ENCODE measurements around the gene SLAIN1. TPM values are rescaled to one million over a fixed set of nuclear protein-coding genes. Genes with fewer than 3 reads are reported as not detected.

The SLAIN1 gene
- total and polyA plus RNA-seq, 10 of the 15 experiments (the other 5 are each of a cell fraction or from before 2014, with no cell fraction given), result 11.9 to 140 (median 56.9) TPM

GRCh38 chr13:77737583-77738200 is 40.2 kb downstream of the SLAIN1 start:
- in situ Hi-C loops (cut with MboI), result no loop called here
- FAIRE-seq (no peak), DNase-seq (ENCODE audit: low read depth, low spot score) (no peak), ATAC-seq (peak; percentile 77)
- SMC1A ChIA-PET (ENCODE audit: uncharacterized antibody, unreplicated experiment), result interaction anchor here (0.6 to 1.3 kb wide), 7 partner anchors 7 to 144 kb away, joined by 3 to 4 read pairs (median 3); no protein-coding TSS in a partner anchor
- intact Hi-C loops (cut with micrococcal nuclease; ENCODE audit: unreplicated experiment), result no loop called here
- no peak overlapping the region for H3K9ac ChIP-seq (ENCODE audit: control insufficient read depth, insufficient read depth, low read length)
- RAD21 ChIA-PET (ENCODE audit: unreplicated experiment), result interaction anchor here (1.1 kb wide), 1 partner anchor 36 kb away, joined by 3 read pairs; no protein-coding TSS in a partner anchor
- H4K20me1 ChIP-seq (ENCODE audit: control insufficient read depth, insufficient read depth), result no peaks in the 10 kb centered on the region
- no peak overlapping the region for H3K4me2 ChIP-seq (ENCODE audit: control insufficient read depth, insufficient read depth)
- no peaks in the 10 kb centered on the region for H3K4me1 ChIP-seq (ENCODE audit: control insufficient read depth, insufficient read depth, low read length)
- CTCF ChIA-PET, result interaction anchor here (0.7 to 1.1 kb wide), 5 partner anchors 13 to 245 kb away, joined by 3 to 4 read pairs (median 3); no protein-coding TSS in a partner anchor
- no peaks in the 10 kb centered on the region for H3K27me3 ChIP-seq (replicated peaks in 1 of 2; ENCODE audit: control insufficient read depth in 2 of 2, insufficient read depth in 2 of 2, low read length in 1 of 2)
- H3K36me3 ChIP-seq (ENCODE audit: control insufficient read depth in 2 of 2, insufficient read depth in 2 of 2, low read length in 1 of 2), result peaks cover 0 to 3% of the 10 kb centered on the region in 2 experiments; a peak in 3 of 4 replicates
- TF ChIP-seq SMAD1 (IDR thresholded peaks at IDR 0.05; ENCODE audit: low read depth, partially characterized antibody) (no peak), CREB1 (IDR thresholded peaks at IDR 0.05; ENCODE audit: low read depth) (0 out of 2 replicates have a peak, but pooled peaks have one; percentile 22), ATF2 (IDR thresholded peaks at IDR 0.05; ENCODE audit: low read length) (0 out of 2 replicates have a peak, but pooled peaks have one; percentile 16), KDM1A (IDR thresholded peaks at IDR 0.05; ENCODE audit: borderline replicate concordance) (no peak), NFIC (IDR thresholded peaks at IDR 0.05; ENCODE audit: low read depth, low read length) (peak; percentile 24; the same call in 1 of the 2 replicates), JUNB (IDR thresholded peaks at IDR 0.05) (peak; percentile 27; the same call in 1 of the 2 replicates), BACH1 (IDR thresholded peaks at IDR 0.05; ENCODE audit: borderline replicate concordance) (no peak)
- no peak overlapping the region for H3K4me3 ChIP-seq
- 45% methylated on average over 2 of the region's 2 CpGs for WGBS (ENCODE audit: insufficient coverage, insufficient replicate concordance, low lambda C conversion rate, missing lambda C conversion rate)
- POLR2A ChIA-PET, result interaction anchor here (1.0 kb wide), 1 partner anchor 11 kb away, joined by 6 read pairs; no protein-coding TSS in a partner anchor
- H3K9me3 ChIP-seq (replicated peaks; ENCODE audit: control insufficient read depth, insufficient read depth, low read length), result no peaks in the 10 kb centered on the region
- no TSS peak for BruUV-seq (replicated peaks)
- no peaks in the 10 kb centered on the region for H3K79me2 ChIP-seq (ENCODE audit: control insufficient read depth, insufficient read depth, low read length)
- H2AFZ ChIP-seq (ENCODE audit: control insufficient read depth, low read depth, low read length), result no peak overlapping the region
- H3K27ac ChIP-seq (ENCODE audit: control insufficient read depth, insufficient read depth), result no peak overlapping the region

All from GM12878 (cell line).